GM19452 (cell line): ENCODE measurements around the gene CYB5A.

Experiments used
- ATAC-seq: cut with Tn5 transposase; IDR thresholded peaks from one replicate; pipeline ENCODE4 v1.9.1; 2021; ENCODE audit not compliant: unreplicated experiment

CYB5A gene

DNA sequence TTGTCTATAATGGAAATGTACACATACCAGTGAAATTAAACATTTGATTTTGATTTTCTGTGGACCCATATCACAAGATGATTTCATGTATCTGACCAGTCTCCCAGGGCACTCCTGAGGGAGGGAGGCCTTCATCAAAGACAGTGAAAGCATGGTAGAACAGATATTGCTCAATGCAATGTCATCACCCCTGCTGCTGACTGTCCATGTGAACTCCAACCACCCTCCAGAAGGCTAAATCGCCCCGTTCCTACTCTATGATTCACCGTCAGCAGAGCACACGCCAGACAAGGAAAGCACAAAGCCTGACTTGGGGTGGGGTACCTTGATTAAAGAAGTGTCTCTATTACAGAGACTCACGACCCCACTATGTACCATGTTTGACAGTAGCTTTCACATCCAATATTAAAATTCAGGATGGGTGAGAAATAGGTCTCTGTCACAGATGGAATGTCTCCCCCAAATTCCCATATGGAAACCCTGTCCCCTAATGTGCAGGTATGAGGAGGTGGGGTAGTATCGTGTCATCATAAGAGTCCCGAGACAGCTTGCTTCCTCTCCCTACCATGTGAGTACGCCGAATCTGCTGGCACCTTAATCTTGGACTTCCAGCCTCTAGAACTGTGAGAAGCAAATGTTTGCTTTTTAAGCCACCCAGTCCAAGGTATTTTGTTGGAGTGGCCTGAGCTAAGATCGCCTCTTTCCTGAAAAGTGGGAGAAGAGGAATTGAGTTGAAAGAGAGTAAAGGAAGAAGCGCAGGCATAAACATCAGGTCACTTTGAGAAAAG, 42.4 kb downstream of the CYB5A start:
- no peak for ATAC-seq

DNA sequence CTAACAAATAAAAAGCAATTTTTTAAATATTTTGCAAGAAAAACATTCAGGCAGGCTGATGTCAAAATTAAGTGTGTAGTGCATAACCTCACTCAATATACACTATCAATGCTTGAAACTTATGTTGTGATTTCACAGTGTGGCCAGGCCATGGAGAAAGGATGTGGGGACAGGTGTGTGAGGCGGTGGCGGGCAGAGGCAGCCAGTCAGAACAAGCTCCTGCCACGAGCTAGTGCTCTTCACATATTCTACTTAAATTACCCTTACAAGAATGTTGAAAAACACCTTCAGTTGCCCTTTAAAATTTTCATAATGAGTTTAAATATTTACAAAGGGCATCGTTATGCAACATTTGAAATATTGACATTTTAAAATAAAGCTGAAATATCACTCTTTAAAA, 43.2 kb downstream of the CYB5A start:
- peak; percentile 93 for ATAC-seq

DNA sequence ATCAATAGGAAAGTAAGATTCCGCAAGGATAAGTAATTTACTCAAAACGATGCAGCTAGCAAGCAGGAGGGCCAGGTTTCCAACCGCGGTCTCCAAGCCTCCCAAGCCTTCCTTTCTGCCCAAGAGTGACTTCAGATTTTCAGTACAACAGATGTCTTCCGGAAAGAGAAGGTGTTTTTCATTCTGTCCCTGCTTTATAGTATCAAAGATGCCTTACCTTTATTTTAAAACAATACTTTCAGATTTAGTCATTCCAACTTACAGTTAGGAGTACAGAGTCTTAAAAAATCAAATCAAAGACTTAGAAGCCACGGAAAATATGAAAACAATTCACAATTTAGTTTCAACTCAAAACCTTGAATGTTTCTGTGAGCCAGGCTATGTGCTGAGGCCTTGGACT, 43.6 kb downstream of the CYB5A start:
- peak; percentile 23 for ATAC-seq

DNA sequence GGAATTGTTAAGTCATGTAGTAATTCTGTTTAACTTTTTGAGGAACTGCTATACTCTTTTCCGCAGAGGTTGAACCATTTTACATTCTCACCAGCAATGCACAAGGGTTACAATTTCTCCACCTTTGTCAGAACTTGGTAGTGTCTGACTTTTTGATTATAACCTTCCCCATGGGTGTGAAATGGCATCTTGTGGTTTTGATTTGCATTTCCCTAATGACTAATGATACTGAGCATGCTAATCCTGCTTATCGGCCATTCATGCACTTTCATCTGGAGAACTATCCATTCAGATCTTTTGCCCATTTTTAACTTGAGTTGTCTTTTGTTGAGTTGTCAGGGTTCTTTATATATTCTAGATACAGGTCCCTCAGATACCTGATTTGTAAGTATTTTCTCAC, 47.2 kb downstream of the CYB5A start:
- no peak for ATAC-seq

DNA sequence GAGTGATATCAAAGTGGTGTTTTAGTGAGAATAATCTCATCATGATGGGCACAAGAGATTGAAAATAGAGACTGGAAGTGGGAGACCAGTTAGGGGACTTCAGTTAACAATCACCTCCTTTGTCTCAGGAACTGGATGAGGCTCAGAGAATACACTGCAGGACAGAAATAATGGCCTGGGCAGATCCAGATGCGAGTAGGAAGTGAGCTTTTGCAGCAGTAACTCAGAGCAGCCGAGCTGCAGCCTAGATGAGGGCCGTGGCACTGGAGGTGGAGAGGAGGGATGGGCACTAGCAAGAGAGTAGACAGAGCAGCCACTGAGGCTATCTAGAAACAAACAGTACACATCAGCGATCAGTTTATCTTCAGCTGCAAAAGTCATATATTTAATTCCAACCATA, 48.6 kb downstream of the CYB5A start:
- ATAC-seq, result no peak

DNA sequence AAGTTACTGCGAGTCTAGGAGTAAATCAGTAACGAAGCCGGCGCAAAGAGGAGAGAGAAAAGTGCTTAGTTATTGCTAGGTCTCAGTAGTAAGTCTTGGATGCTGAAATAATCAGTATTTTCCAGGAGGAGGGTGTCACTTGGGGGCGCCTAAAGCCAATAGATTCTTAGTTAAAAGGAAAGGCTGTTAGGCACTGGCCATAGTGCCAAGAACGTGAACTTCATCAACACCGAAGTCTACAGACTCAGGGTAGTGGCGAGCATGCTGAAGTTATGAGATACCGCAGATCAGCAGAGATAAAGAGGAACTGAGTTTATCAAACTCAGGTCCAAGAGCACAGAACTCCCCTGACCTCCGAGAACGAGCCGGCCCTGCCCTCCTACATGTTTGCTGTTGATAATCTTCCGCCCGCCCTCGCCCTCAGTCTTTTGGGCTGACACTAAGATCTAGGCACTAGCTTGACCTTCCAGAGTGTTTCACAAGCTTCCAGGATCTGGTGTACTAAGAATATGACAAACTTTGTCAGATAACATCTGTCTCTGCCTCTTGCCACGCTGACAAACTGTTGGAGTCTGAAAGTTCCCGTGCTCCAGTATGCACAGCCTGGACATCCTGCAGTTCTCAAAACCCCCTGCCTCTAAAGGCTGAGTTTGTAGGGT, 49.2 kb downstream of the CYB5A start:
- ATAC-seq, result no peak

DNA sequence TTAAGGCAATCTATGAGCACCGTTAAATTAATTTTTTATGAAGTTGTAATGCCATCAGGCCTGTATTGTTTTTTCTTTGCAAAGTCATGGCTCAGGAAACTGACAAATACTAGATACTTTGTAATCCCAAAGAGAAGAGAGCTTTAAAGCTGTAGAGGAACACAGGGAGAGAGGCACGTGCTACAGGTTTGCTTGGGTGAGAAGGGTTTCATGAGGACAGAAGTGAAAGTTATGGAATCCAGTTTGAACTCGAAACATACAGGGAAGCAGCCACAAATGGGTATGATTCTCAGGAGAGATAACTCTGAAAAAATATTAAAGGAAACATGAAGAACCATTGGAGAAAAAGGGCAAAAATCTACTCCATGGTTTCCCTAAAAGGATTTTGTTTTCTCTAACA, 49.8 kb downstream of the CYB5A start:
- ATAC-seq, result no peak

DNA sequence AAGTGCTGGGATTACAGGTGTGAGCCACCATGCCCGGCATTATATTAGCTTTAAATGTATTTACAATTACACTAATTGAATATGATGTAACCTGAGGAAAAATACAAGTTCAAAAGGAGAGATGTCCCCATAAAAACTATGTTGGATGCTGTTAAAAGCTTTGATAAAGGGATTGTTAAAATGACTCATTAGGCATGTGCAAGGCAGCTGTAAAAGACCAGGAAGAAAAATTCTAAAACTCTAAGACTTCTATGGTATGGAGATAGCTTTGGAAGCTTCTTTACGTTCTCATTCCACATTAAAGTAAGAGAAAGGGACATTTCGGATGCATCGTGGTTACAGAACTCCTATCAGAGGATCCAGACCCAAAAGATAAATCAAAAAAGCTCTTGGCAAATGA, 50.3 kb downstream of the CYB5A start:
- no peak for ATAC-seq

DNA sequence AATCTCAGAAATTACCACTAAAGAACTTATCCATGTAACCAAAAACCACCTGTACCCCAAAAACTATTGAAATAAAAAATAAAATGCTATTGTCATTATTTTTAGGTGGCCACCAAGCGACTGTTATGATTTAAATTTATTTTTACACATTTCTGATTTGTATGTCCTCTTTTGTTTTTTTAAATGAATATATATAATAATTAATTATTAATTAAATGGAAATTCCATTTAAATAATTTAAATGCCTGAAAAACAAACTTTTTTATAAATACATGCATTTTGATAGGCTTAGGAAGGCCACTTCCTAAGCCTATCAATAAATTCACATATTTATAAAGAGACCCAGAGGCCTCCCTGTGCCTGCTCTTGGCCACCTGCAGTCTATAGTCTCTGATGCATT, 52.2 kb downstream of the CYB5A start:
- no peak for ATAC-seq

DNA sequence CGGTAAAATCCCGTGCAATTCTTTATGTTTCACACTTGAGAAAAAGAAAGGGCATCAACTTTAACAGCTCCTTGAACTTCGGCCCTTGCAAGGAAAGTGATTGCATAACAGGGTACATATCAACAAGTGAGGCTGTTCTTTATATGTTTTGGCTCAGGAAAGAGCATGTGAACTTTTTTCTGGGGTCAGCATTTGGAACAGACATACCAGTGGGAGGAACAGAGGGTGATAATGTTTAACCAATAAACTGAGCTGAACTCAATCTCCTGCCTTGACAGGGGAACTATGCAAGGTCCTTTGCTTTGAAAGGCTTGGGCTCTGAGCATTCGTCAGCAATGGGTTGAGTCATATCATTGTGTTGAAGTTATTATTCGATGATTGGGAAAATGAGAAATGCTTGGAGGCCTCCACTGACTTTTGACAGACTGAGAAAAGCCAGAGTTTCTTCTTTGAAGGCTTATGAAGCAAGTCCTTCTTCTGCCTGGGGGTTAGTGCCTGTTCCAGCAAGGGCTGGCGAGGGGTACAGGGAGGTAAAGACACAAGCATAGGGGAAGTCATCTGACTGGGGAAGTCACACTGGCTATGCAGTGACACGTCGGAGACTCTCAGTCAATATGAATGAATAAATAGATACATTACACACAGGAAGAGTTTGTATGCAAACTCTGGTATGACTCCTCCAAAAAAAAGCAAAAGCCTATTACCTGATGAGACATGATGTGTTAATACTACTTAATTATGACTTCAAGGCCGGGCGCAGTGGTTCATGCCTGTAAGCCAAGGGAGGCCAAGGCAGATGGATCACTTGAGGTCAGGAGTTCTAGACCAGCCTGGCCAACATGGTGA, 57.2 kb downstream of the CYB5A start:
- ATAC-seq, result no peak

DNA sequence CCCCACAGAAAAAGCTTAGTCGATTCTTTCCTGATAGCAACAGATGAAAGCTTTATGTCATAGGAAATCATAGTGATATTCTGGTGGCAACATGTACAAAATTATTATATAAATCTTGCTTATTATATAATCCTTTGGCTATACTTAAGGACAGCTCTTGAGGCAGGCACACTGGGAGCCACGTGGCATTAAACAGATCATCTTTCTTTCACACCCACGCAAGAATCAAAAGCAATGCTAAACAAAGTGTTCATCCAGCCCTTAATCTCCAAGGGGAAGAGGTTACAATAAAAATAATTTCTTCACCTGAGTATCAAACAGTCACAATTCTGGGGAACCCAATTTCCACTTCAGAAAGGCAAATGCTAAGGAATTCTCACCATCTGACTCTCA, 57.8 kb downstream of the CYB5A start:
- no peak for ATAC-seq

DNA sequence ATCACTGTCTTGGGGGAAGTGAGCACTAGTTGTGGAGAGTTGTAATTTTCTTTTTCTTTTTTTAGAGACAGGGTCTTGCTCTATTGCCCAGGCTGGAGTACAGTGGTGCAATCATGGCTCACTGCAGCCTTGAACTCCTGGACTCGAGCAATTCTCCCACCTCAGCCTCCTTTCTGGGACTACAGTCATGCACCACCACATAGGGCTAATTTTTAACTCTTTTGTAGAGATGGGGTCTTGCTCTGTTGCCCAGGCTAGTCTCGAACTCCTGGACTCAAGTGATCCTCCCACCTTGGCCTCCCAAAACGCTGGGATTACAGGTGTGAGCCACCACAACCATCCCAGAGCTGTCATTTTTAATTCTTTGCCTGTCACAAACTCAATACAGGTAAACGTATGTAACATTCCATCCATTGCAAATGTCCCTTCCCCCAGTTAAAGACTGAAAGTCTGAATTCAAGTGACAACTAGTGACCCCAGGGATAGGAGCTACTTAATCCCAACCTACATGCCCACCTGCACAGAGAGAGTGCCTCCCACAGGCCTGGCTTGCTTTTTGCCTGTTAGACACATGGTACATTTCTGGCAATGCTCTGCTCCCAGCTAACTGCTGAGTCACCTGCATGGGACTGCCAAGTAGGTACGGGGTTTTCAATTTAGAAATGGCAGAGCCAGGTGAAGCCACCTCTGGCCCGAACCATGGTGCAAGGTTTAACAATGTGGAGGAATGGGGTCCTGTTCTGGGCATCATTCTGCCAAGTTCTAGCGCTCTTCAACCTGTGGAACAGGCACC, 60.6 kb downstream of the CYB5A start:
- ATAC-seq, result no peak

DNA sequence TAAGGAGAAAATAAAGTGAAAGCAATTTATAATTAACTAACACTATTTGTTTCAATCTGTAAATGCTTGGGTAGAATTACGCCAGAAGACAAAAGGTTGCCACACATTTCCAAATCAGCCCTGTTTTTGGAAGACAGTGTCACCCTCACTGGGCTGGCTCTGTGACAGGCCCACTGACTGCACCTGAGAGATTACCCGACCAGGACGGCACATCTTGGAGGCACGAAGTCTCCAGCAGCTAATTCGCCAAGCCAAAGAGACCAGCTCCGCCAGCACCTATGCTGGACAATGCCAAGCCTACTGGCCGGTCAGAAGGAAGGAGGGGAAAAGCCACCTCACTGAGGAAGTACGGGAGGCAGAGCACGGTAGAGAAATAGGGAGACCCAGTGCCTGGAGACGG, 61.9 kb downstream of the CYB5A start:
- no peak for ATAC-seq

DNA sequence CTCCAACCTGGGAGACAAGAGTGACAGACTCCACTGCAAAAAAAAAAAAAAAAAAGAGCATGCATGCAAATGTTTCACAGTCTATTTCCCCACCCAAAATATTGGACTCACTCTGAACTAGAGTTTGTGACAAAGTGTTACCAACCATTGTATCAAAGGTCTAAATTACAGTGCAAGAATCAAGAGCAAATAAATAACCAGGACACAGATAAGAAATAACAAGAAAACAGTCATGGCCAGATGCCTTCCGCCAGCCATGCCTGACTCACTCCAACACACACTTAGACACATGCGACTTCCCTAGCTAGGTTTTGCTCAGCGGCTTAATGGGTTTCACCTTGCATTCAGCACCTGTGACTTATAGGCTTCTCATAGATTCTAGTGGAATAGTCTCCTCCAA, 62.8 kb downstream of the CYB5A start:
- ATAC-seq, result no peak

DNA sequence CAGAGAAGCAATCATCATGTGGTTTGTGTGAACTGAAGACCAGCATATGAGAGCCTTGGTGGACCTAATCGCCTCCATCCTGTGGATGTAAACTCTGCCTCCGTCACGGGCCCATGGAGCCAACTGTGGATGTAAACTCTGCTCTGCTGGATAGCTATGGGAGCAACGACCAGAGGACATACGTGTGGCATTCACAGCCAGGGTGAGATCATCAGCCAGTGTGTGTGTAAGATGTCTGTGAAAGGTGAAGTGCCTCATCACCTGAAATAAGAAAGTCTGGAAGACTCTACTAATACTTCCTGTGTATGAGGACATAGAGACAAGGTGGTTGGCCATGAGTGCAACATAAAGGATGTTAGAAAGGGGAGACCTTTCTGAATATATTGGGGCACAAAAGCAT, 63.5 kb downstream of the CYB5A start:
- ATAC-seq, result no peak

DNA sequence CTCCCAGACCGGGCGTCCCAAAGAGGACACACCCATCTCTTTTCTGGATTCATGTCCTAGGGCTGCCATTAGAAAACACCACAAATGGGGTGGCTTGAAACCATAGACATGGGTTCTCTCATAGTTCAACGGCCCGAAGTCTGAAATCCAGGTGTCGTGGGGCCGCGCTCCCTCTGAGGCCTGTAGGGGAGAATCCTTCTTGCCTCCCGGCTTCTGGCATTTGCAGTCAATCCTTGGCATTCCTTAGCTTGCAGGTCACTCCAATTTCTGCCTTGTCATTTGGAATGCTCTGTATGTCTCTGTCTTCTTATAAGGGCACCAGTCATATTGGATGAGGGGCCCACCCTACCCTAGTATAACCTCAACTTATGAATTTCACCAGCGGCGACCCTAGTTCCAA, 65.1 kb downstream of the CYB5A start:
- ATAC-seq, result no peak

DNA sequence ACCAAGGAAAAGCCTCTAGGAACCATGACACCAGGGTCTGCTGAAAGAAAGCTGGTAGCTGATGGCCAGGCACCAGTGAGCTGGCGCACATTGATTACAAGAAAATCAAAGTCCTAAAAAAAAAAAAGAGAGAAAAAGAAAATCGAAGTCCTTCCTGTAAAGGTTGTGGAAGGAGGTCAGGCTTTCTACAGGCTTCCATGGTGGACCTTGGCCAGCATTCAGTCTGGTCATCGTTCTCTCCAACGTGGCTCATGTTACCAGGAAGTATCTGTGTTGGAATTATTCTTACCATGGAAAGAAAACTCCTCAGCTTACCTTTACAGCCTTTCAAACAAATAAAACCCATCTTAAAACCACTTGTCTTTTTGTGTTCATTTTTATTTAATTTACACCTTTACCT, 65.6 kb downstream of the CYB5A start:
- no peak for ATAC-seq

DNA sequence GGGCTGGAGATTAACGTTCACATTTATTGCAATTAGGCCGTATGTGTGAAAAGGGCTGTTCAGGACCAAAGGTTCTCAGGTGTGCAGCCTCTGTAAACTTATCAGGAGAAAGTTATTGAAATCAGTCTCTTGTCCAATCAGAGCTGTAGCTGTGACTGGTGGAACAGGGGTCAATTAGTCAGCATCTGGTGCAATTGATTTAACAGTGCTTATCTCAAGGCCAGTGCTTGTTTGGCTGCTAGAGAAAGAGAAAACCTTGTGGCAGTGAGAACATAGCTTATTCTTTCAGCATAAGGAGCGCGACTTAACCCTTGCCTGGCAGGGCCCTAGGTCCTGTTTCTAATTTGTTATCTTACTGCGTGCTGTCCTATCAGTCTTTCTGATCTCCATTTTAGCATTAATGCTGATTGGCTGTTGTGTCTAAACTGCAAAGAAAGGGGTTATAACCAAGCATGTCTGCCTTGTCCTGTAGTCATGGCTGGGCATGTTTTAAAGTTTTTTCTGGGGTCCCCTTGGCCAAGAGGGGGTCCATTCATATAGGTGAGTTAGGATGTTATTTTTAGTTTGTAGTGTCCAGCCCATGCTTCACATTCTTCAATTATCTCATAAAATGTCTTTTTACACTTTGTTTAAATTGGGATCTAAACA, 66.4 kb downstream of the CYB5A start:
- no peak for ATAC-seq

DNA sequence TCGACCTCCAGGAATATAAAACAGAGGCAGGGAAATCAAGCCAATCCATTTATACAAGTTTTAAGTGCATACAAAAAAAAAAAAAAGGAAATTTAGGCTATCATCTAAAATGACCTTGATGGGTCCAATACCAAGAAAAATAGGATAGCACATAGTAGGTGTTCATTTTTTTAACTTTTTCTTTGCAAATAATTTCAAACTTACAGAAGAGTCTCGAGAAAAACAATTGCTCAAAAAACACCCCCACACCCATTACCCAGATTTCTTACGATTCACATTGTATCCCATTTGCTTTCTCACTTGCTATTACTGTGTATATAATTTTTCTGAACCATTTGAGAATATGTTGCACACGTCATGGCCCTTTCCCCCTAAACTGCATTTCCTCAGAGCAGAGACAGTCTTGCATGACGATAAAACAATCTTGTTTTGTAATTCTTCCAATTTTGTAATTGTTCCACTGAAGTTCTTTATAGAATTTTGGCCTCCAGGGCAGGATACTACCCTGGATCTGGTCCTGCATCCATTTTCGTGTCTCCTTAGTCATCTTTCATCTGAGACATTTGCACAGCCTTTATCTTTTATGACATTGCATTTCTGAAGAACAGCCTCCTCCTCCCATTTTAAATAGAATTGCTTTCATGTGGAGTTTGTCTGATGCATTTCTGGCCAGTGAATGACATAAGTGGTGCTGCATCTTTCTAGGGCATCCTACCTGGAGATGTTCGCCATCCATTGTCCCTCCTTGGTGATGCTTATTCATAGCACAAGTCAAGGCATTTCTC, 68.9 kb downstream of the CYB5A start:
- no peak for ATAC-seq

DNA sequence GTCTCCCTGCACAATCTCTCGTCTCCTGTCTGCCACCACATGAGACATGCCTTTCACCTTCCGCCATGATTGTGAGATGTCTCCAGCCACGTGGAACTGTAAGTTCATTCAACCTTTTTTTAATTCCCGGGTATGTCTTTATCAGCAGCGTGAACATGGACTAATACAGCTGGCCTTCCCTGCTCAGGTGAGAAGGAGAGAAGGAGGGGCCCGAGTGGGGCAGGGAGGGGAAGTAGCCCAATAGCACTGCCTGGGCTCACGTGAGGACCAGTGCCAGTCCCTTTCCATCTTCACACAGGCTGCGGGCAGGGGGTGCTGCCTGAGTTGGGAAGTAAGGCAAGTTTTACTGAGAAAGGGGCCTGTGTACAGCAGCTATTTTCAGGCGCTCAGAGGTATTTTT, 70.7 kb downstream of the CYB5A start:
- ATAC-seq, result no peak
